Pericardium fibroblast (primary cell): Measurements from ENCODE around the gene BLOC1S6. TPM values are rescaled to one million over a fixed set of nuclear protein-coding genes. Genes with fewer than 3 reads are reported as not detected.

Experiments used
- total RNA-seq: library from RNA; depleted of rRNA; stranded (reverse); fragments of >200 nt; gene quantifications from 2 replicates; pipeline ENCODE4 v1.2.3, GENCODE V29; 2015

The BLOC1S6 gene
- 34.3 and 35.8 TPM in 2 replicates for total RNA-seq

GRCh38 chr15:45587095-45587862, at the start of gene BLOC1S6:
TSS of gene BLOC1S6 (plus strand) at chr15:45587379. CDS start at chr15:45587444, 65 bp downstream.

GRCh38 chr15:45634432-45635190, 47.4 kb downstream of the BLOC1S6 start, which contains the start of gene SQOR:
TSS of gene SQOR (plus strand) at chr15:45635029. CDS start at chr15:45658924, 23,895 bp downstream.

Other genes with a start within 250 kb of the BLOC1S6 start
- 0.17 and 1.9 TPM in 2 replicates for gene GATM, start 208.8 kb upstream of the BLOC1S6 start, total RNA-seq
- 7.2 and 8.8 TPM in 2 replicates for gene SLC30A4, start 64.6 kb upstream of the BLOC1S6 start, total RNA-seq
- gene SQOR, start 47.6 kb downstream of the BLOC1S6 start, total RNA-seq: 36.9 and 46.6 TPM in 2 replicates